Measurements from ENCODE around the gene ILF2. TPM values are rescaled to one million over a fixed set of nuclear protein-coding genes. Genes with fewer than 3 reads are reported as not detected.
"Not testable (repeated sequence)": the region's sequence is repeated elsewhere in the genome, so short reads cannot be mapped to it uniquely, and the experiment has no call there.

The ILF2 gene
- polyA plus RNA-seq, 1 donor (not counting 4 experiments of a cell fraction or from before 2014, with no cell fraction given), result 232 TPM

GRCh38 chr1:153670257-153670858 lies 435 bp downstream of the ILF2 start:
- Histone ChIP-seq H3K27me3 (ENCODE audit: control insufficient read depth, extremely low read depth, insufficient read depth, low read length) (no peaks in the 10 kb centered on the region), H3K9me3 (ENCODE audit: control insufficient read depth, low read depth, low read length) (no peaks in the 10 kb centered on the region), H2AFZ (ENCODE audit: control insufficient read depth, low read length) (peak overlapping the region; percentile 85), H3K4me2 (ENCODE audit: control insufficient read depth, extremely low read depth, insufficient read depth, low read depth, low read length) (peak overlapping the region; percentile 98), H3K36me3 (ENCODE audit: control insufficient read depth in 2 of 2, extremely low read depth in 1 of 2, insufficient read depth in 2 of 2, low read length in 2 of 2) (peaks cover 20 to 39% of the 10 kb centered on the region in 2 experiments), H3K79me2 (ENCODE audit: control insufficient read depth, insufficient read depth, low read length) (peaks cover 34% of the 10 kb centered on the region), H3K9me1 (ENCODE audit: control insufficient read depth, extremely low read depth, insufficient read depth, low read length) (no peaks in the 10 kb centered on the region), H3K9ac (ENCODE audit: control insufficient read depth, extremely low read depth, insufficient read depth, low read length) (peak overlapping the region; percentile 98), H4K20me1 (ENCODE audit: control insufficient read depth, extremely low read depth, insufficient read depth, low read length) (no peaks in the 10 kb centered on the region), H3K27ac (ENCODE audit: control insufficient read depth, insufficient read depth, low read length) (peak overlapping the region; percentile 91), H3K4me1 (ENCODE audit: control insufficient read depth, extremely low read depth, insufficient read depth, low read length) (peaks cover 10% of the 10 kb centered on the region), H3K4me3 (ENCODE audit: control insufficient read depth in 2 of 3, extremely low read depth in 1 of 3, insufficient read depth in 2 of 3, low read depth in 1 of 3, low read length in 3 of 3) (peak overlapping the region; percentile 94 to 100 (median 96))
- dilution Hi-C loops (cut with MboI; ENCODE audit: extremely low pct_ligation_motif_present, low sequenced_read_pairs), result no loop called here
- TF ChIP-seq CTCF (optimal IDR thresholded peaks at IDR 0.05 in 1 of 3, IDR thresholded peaks at IDR 0.05 in 1 of 3, conservative IDR thresholded peaks at IDR 0.05 in 1 of 3; ENCODE audit: extremely low read depth in 1 of 3, insufficient read depth in 2 of 3, low read length in 3 of 3), result no peak
- no peak for TF ChIP-seq EZH2 (IDR thresholded peaks at IDR 0.05; ENCODE audit: low read length)
- no peak for DNase-seq (ENCODE audit: low read depth, low spot score)
- no peak for FAIRE-seq

- Histone ChIP-seq H3K27ac (ENCODE audit: control insufficient read depth, insufficient read depth, low read length) (no peak overlapping the region), H3K36me3 (ENCODE audit: control insufficient read depth in 2 of 2, extremely low read depth in 1 of 2, insufficient read depth in 2 of 2, low read length in 2 of 2) (peaks cover 24 to 43% of the 10 kb centered on the region in 2 experiments), H3K9me3 (ENCODE audit: control insufficient read depth, low read depth, low read length) (no peaks in the 10 kb centered on the region), H3K9me1 (ENCODE audit: control insufficient read depth, extremely low read depth, insufficient read depth, low read length) (no peaks in the 10 kb centered on the region), H2AFZ (ENCODE audit: control insufficient read depth, low read length) (no peak overlapping the region), H3K27me3 (ENCODE audit: control insufficient read depth, extremely low read depth, insufficient read depth, low read length) (no peaks in the 10 kb centered on the region), H4K20me1 (ENCODE audit: control insufficient read depth, extremely low read depth, insufficient read depth, low read length) (no peaks in the 10 kb centered on the region), H3K4me3 (ENCODE audit: control insufficient read depth in 2 of 3, extremely low read depth in 1 of 3, insufficient read depth in 2 of 3, low read depth in 1 of 3, low read length in 3 of 3) (peak overlapping the region; percentile 94 to 100 (median 96)), H3K9ac (ENCODE audit: control insufficient read depth, extremely low read depth, insufficient read depth, low read length) (peak overlapping the region; percentile 98), H3K4me2 (ENCODE audit: control insufficient read depth, extremely low read depth, insufficient read depth, low read depth, low read length) (peak overlapping the region; percentile 98), H3K79me2 (ENCODE audit: control insufficient read depth, insufficient read depth, low read length) (peaks cover 34% of the 10 kb centered on the region), H3K4me1 (ENCODE audit: control insufficient read depth, extremely low read depth, insufficient read depth, low read length) (peaks cover 10% of the 10 kb centered on the region)
- DNase-seq (ENCODE audit: low read depth, low spot score) (no peak), FAIRE-seq (no peak)
- TF ChIP-seq EZH2 (IDR thresholded peaks at IDR 0.05; ENCODE audit: low read length), result no peak
- dilution Hi-C loops (cut with MboI; ENCODE audit: extremely low pct_ligation_motif_present, low sequenced_read_pairs), result no loop called here
Measured at GRCh38 chr1:153669606-153670005, 1.2 kb downstream of the ILF2 start.

GRCh38 chr1:153668672-153669071 lies 2.1 kb downstream of the ILF2 start:
- H3K4me3 ChIP-seq (ENCODE audit: control insufficient read depth in 2 of 3, extremely low read depth in 1 of 3, insufficient read depth in 2 of 3, low read depth in 1 of 3, low read length in 3 of 3); H4K20me1 ChIP-seq (ENCODE audit: control insufficient read depth, extremely low read depth, insufficient read depth, low read length); H2AFZ ChIP-seq (ENCODE audit: control insufficient read depth, low read length); H3K27me3 ChIP-seq (ENCODE audit: control insufficient read depth, extremely low read depth, insufficient read depth, low read length); H3K9me3 ChIP-seq (ENCODE audit: control insufficient read depth, low read depth, low read length); H3K27ac ChIP-seq (ENCODE audit: control insufficient read depth, insufficient read depth, low read length); H3K9ac ChIP-seq (ENCODE audit: control insufficient read depth, extremely low read depth, insufficient read depth, low read length); FAIRE-seq; DNase-seq (ENCODE audit: low read depth, low spot score); H3K9me1 ChIP-seq (ENCODE audit: control insufficient read depth, extremely low read depth, insufficient read depth, low read length); H3K4me2 ChIP-seq (ENCODE audit: control insufficient read depth, extremely low read depth, insufficient read depth, low read depth, low read length); dilution Hi-C loops (cut with MboI; ENCODE audit: extremely low pct_ligation_motif_present, low sequenced_read_pairs): not testable (repeated sequence)
- Histone ChIP-seq H3K36me3 (ENCODE audit: control insufficient read depth in 2 of 2, extremely low read depth in 1 of 2, insufficient read depth in 2 of 2, low read length in 2 of 2) (peaks cover 29 to 53% of the 10 kb centered on the region in 2 experiments), H3K79me2 (ENCODE audit: control insufficient read depth, insufficient read depth, low read length) (peaks cover 34% of the 10 kb centered on the region), H3K4me1 (ENCODE audit: control insufficient read depth, extremely low read depth, insufficient read depth, low read length) (peaks cover 10% of the 10 kb centered on the region)

Measured in keratinocyte (primary cell).